Measurements from ENCODE around the gene ARVCF.

The ARVCF gene

GRCh38 chr22:20052309-20053259 lies 36.0 kb upstream of the ARVCF start:
- no peak for TF ChIP-seq CTCF (conservative IDR thresholded peaks at IDR 0.05; ENCODE audit: low read length)
- no peak overlapping the region for H3K4me3 ChIP-seq (ENCODE audit: low read length)
- no peak for DNase-seq (ENCODE audit: low read depth)

- TF ChIP-seq CTCF (conservative IDR thresholded peaks at IDR 0.05; ENCODE audit: low read length) = no peak
- no peak for DNase-seq (ENCODE audit: low read depth)
- no peak overlapping the region for H3K4me3 ChIP-seq (ENCODE audit: low read length)
These were observed 35.3 kb upstream of the ARVCF start for GRCh38 chr22:20051927-20052308.

- no peak overlapping the region for H3K4me3 ChIP-seq (ENCODE audit: low read length)
- no peak for TF ChIP-seq CTCF (conservative IDR thresholded peaks at IDR 0.05; ENCODE audit: low read length)
- no peak for DNase-seq (ENCODE audit: low read depth)
These were observed 30.1 kb upstream of the ARVCF start for GRCh38 chr22:20046730-20047129.

GRCh38 chr22:20044495-20045151 lies 28.0 kb upstream of the ARVCF start:
- TF ChIP-seq CTCF (conservative IDR thresholded peaks at IDR 0.05; ENCODE audit: low read length) = no peak
- no peak for DNase-seq (ENCODE audit: low read depth)
- no peak overlapping the region for H3K4me3 ChIP-seq (ENCODE audit: low read length)

- no peak for TF ChIP-seq CTCF (conservative IDR thresholded peaks at IDR 0.05; ENCODE audit: low read length)
- DNase-seq (ENCODE audit: low read depth) = no peak
- no peak overlapping the region for H3K4me3 ChIP-seq (ENCODE audit: low read length)
These were observed 27.3 kb upstream of the ARVCF start for GRCh38 chr22:20043997-20044342.

- no peak for DNase-seq (ENCODE audit: low read depth)
- TF ChIP-seq CTCF (conservative IDR thresholded peaks at IDR 0.05; ENCODE audit: low read length) = no peak
- H3K4me3 ChIP-seq (ENCODE audit: low read length) = no peak overlapping the region
These were observed 26.7 kb upstream of the ARVCF start for GRCh38 chr22:20043057-20043996.

Measured in AG10803 (cell line).